Measurements from ENCODE around the gene GATM.

- TF ChIP-seq POLR2A (IDR thresholded peaks at IDR 0.05; ENCODE audit: low read length) (no peak), GATA1 (IDR thresholded peaks at IDR 0.05; ENCODE audit: low read depth, low read length) (no peak)
Measured at GRCh38 chr15:45340429-45340828, 37.9 kb downstream of the GATM start.
